SK-N-MC (cell line): ENCODE data around the gene SIN3B.

Experiments
- DNase-seq: peaks from one replicate; pipeline ENCODE4 v3.0.0-alpha.2; 2011; ENCODE audit warnings: low read depth, low spot score
- H3K27ac ChIP-seq: fragments of 200-600 bp; sonication (generic); 2 replicates; pipeline ENCODE4 v1.5.1; 2016; ENCODE audit warnings: mixed run types
- H3K36me3 ChIP-seq: fragments of 200-600 bp; sonication (generic); 2 replicates; pipeline ENCODE4 v1.6.1; 2017; ENCODE audit warnings: antibody characterized with exemption, low read length, mixed read lengths; ENCODE audit not compliant: insufficient read depth
- H3K4me3 ChIP-seq: fragments of 200-600 bp; sonication (generic); 2 replicates; pipeline ENCODE4 v1.5.1; 2016
- H3K9ac ChIP-seq: fragments of 200-600 bp; sonication (generic); 2 replicates; pipeline ENCODE4 v1.8.0; 2017; ENCODE audit warnings: mixed run types, mixed read lengths; ENCODE audit not compliant: insufficient read length
- H3K9me3 ChIP-seq: fragments of 200-600 bp; sonication (generic); 2 replicates; pipeline ENCODE4 v1.6.1; 2017; ENCODE audit warnings: low read depth, mild to moderate bottlenecking, antibody characterized with exemption, low read length, moderate library complexity, mixed read lengths
- EZH2 ChIP-seq: fragments of 200-600 bp; sonication (generic); IDR thresholded peaks from one replicate; pipeline ENCODE4 v1.6.1; 2017; ENCODE audit warnings: antibody characterized with exemption
- FOXP2 ChIP-seq: optimal IDR thresholded peaks from 2 replicates; pipeline ENCODE3; 2011; ENCODE audit warnings: mild to moderate bottlenecking, moderate library complexity; ENCODE audit not compliant: insufficient read depth; ENCODE audit errors: extremely low read length, control extremely low read depth
- POLR2AphosphoS5 ChIP-seq: IDR thresholded peaks from 2 replicates; pipeline ENCODE4 v1.6.1; 2012; ENCODE audit warnings: mild to moderate bottlenecking, low read depth, low read length, borderline replicate concordance

The SIN3B gene

DNA sequence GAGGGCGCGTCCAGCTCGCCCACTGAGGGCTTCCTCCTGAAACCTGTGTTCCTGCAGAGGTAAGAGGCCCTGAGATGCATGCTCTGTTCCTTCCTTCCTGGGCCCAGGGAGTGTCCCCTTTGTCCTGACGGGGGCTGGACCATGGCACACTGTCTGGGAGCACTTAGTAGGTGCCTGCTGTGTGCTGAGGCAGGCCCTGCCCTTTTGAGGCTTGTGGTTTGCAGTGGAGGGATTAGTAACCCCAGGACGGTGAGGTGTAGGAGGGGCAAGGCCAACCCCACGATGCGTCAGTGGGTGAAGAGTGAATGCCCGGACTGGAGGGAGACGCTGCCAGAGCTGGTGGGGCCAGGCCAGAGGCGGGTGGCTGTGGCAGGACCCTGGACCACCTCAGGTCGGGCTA is 48.4 kb downstream of the SIN3B start:
- H3K4me3 ChIP-seq = no peak overlapping the region
- no peaks in the 10 kb centered on the region for H3K9me3 ChIP-seq
- TF ChIP-seq EZH2 (no peak), POLR2AphosphoS5 (no peak), FOXP2 (no peak)
- DNase-seq = no peak
- peaks cover 31% of the 10 kb centered on the region; the same call in 1 of the 2 replicates for H3K36me3 ChIP-seq
- no peak overlapping the region for H3K27ac ChIP-seq
- no peak overlapping the region for H3K9ac ChIP-seq

DNA sequence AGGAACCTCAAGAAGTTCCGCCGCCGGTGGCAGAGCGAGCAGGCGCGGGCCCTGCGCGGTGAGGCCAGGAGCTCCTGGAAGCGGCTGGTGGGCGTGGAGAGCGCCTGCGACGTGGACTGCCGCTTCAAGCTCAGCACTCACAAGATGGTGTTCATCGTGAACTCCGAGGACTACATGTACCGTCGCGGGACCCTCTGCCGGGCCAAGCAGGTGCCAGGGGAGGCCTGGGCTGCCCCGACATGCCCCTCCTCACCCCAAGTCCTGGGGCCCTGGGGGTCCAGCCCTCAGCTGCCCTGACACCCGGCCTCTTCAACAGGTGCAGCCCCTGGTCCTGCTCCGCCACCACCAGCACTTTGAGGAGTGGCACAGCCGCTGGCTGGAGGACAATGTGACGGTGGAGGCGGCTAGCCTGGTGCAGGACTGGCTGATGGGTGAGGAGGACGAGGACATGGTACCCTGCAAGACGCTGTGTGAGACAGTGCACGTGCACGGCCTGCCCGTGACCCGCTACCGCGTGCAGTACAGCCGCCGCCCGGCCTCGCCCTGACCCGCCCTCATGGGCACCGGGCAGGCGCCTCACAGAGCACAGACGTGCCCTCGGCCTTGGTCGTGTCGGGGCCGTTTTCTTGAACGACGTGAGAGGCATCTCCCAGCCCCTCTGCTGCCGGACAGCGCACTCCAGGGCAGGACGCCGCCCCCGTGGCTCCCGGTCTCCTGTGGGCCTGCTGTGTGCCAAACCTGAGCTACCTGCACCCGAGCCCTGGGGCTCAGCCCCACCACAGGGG is 49.2 kb downstream of the SIN3B start:
- Histone ChIP-seq H3K36me3 (peaks cover 26% of the 10 kb centered on the region; the same call in 1 of the 2 replicates), H3K9me3 (no peaks in the 10 kb centered on the region), H3K9ac (no peak overlapping the region), H3K4me3 (no peak overlapping the region), H3K27ac (no peak overlapping the region)
- TF ChIP-seq POLR2AphosphoS5 (no peak), FOXP2 (no peak), EZH2 (no peak)
- no peak for DNase-seq

DNA sequence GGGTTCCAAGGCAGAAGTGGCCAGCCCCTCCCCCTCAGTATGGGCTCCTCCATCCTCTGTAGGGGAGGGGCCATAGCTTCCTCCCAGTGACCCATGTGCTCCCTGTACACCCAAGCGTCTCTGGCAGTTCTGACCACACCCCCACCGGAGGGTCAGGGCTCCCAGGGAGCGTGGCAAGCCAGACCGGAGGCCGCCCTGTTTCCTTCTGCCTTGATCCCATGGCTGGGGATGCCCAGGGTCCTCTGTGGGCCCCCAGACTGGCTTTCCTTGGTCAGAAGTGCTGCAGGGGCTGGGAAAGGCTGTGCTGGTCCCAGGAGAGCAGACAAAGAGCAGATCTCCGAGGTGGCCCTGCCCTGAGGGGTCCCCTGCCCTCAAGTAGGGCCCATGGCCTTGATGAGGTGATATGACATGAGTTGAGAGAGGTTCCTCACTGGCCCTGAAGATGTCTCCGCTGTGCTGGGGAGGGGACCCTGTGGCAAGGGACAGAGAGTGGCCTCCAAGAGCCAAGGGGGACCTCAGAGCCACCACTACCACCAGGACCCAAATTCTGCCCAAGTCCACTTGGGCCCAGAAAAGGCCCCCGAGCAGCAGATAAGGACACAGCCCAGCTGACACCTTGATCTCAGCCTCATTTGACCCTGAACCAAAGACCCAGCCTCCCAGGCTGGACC is 51.8 kb downstream of the SIN3B start:
- no peaks in the 10 kb centered on the region for H3K9me3 ChIP-seq
- H3K36me3 ChIP-seq = peaks cover 26% of the 10 kb centered on the region; the same call in 1 of the 2 replicates
- no peak for DNase-seq
- H3K9ac ChIP-seq = no peak overlapping the region
- H3K27ac ChIP-seq = no peak overlapping the region
- no peak for TF ChIP-seq FOXP2
- TF ChIP-seq POLR2AphosphoS5 = no peak; the same call in 1 of the 2 replicates
- no peak for TF ChIP-seq EZH2
- H3K4me3 ChIP-seq = no peak overlapping the region

DNA sequence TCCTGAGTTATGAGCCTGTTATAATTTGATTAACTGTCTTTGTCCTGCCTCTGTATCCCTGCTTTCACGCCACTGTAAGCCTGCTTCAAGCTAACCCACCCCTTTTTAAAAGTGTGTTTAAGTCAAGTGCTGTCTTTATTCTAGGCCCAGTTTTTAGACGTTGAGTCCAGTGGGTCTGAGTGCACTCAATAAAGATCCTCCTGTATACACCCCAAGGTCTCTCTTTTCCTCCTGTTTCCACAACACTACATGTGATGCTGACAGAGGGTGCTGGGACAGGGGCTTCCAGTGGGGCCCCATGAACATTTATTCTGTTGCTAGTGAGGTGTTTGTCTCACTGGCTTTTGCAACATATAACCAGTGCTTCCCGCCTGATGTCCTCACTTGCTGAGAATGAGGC is 52.9 kb downstream of the SIN3B start:
- Histone ChIP-seq H3K4me3 (no peak overlapping the region), H3K9ac (no peak overlapping the region), H3K27ac (no peak overlapping the region), H3K9me3 (no peaks in the 10 kb centered on the region), H3K36me3 (peaks cover 26% of the 10 kb centered on the region; the same call in 1 of the 2 replicates)
- TF ChIP-seq FOXP2 (no peak), POLR2AphosphoS5 (no peak), EZH2 (no peak)
- DNase-seq = no peak

DNA sequence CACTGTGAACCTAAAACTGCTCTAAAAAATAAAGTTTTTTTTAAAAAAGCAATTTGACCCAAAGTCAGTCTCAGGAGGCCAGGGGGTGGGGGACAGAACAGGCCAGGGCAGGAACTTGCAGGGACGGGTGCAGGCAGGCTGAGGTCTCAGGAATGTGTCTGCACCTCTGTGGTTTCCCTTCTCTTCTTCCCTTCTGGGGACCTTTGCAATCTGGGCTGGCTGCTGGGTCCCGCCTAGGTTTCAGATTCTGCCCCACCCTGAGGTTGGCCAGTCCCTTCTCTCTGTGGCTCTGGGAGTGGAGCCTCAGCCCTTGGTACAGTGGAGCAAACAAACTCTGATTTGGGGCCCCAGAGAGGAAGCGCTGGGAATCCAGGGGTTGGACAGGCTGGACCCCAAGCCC is 54.3 kb downstream of the SIN3B start:
- DNase-seq = no peak
- no peak for TF ChIP-seq POLR2AphosphoS5
- no peak for TF ChIP-seq EZH2
- TF ChIP-seq FOXP2 = no peak
- H3K27ac ChIP-seq = no peak overlapping the region

DNA sequence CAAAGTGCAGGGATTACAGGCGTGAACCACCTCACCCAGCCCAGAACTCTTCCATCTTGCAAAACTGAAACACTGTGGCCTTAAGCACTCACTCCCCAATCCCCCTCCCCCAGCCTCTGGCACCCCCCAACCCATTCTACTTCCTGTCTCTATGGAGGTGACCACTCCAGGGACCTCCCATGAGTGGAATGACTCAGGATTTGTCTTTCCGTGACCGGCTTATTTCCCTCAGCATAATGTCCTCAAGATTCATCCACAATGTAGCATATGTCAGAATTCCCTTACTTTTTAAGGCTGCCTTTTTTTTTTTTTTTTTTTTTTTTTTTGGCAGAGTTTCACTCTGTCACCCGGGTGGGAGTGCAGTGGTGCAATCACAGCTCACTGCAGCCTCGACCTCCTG is 56.0 kb downstream of the SIN3B start:
- Histone ChIP-seq H3K36me3 (no peaks in the 10 kb centered on the region; the same call in 1 of the 2 replicates), H3K4me3 (no peak overlapping the region), H3K9ac (no peak overlapping the region), H3K9me3 (no peaks in the 10 kb centered on the region), H3K27ac (no peak overlapping the region)
- DNase-seq = no peak
- TF ChIP-seq EZH2 = no peak
- TF ChIP-seq POLR2AphosphoS5 = no peak
- TF ChIP-seq FOXP2 = no peak

More for the DNA sequence above, 54.3 kb downstream of the SIN3B start:
- no peak overlapping the region for H3K9ac ChIP-seq
- H3K9me3 ChIP-seq = no peaks in the 10 kb centered on the region
- no peak overlapping the region for H3K4me3 ChIP-seq
- peaks cover 16% of the 10 kb centered on the region; the same call in 1 of the 2 replicates for H3K36me3 ChIP-seq

DNA sequence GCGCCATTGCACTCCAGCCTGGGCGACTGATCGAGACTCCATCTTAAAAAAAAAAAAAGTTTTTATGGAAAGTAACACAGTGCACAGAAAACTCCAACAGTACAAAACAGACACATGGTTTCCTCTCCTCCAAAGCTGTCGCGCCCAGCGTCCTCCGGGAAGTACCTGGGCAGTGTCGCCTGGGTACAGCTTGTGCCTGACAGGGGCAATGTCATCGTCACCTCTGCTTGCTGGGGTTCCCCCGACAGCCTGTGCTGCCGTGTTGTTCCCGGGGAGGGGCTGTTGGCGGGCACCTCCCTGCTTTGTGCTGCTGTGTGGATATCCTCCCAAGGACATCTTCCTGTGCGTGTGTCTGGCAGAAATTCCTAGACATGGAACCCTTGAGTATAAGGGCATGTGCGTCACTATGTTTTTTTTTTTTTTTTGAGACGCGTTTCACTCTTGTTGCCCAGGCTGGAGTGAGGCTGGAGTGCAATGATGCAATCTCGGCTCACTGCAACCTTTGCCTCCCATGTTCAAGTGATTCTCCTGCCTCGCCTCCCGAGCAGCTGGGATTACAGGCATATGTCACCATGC is 57.2 kb downstream of the SIN3B start:
- Histone ChIP-seq H3K4me3 (no peak overlapping the region), H3K36me3 (no peaks in the 10 kb centered on the region), H3K27ac (no peak overlapping the region), H3K9ac (no peak overlapping the region), H3K9me3 (no peaks in the 10 kb centered on the region)
- TF ChIP-seq POLR2AphosphoS5 (no peak), EZH2 (no peak)
- no peak for DNase-seq

DNA sequence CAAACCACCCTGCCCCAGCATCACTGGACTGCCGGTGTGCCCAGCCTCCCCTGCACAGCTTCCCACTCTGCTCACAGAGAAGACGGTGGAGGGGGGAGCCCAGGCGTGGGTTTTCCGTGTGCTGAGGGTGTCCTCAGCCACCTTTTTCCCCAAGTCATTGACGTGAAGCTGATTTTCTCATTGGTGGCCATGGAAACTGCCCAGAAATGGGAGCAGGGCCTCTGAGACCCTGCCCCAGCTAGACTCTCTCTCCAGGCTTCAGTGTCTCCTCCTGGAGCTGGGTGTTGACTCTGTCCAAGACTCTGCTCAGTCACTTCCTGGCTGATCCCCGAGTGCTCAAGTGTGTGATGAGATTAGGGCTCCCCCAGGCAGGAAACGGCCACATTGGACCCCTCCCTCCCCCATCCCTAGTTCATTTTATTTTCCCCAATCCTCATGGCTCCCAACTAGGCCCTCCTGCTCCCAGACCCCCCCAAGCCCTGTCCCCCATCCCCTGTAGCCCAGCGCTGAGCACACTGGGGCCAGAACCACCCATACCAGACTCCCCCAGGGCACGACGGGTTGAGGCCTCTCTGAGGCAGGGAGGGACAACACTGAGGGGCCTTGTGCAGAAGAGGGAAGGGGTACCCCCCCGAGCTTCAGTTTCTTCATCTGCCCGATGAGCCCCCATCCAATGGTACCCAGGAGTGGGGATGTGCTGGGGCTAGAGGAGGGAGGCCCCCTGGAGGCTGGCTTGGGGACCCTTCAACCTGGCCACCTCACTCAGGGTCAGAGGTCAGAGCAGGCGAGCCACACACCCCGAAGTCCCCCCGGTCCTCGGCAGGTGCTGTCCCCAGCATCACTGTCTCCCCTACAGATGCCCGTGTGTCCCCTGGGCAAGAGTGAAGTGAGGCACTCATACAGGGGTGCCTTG is 58.4 kb downstream of the SIN3B start:
- H3K9me3 ChIP-seq = no peaks in the 10 kb centered on the region
- TF ChIP-seq EZH2 (no peak), FOXP2 (no peak), POLR2AphosphoS5 (no peak)
- no peak overlapping the region for H3K4me3 ChIP-seq
- no peak overlapping the region for H3K27ac ChIP-seq
- no peak for DNase-seq
- H3K36me3 ChIP-seq = no peaks in the 10 kb centered on the region
- no peak overlapping the region for H3K9ac ChIP-seq
